ENCODE data around the gene DACH1.

Gene DACH1

GRCh38 chr13:71624653-71625600 is 242.1 kb downstream of the DACH1 start:
- DNase-seq (ENCODE audit: low spot score), result no peak

- DNase-seq (ENCODE audit: low spot score), result no peak
Observed at GRCh38 chr13:71621174-71622124, 245.6 kb downstream of the DACH1 start.

- peak; percentile 72 for DNase-seq (ENCODE audit: low spot score)
Observed at GRCh38 chr13:71619096-71619495, 247.9 kb downstream of the DACH1 start.

GRCh38 chr13:71618159-71618558 is 248.8 kb downstream of the DACH1 start:
- no peak for DNase-seq (ENCODE audit: low spot score)

- DNase-seq (ENCODE audit: low spot score), result no peak
Observed at GRCh38 chr13:71617265-71617664, 249.7 kb downstream of the DACH1 start.

GRCh38 chr13:71613066-71613745 is 253.8 kb downstream of the DACH1 start:
- DNase-seq (ENCODE audit: low spot score), result no peak

GRCh38 chr13:71611292-71611691 is 255.7 kb downstream of the DACH1 start:
- no peak for DNase-seq (ENCODE audit: low spot score)

- DNase-seq (ENCODE audit: low spot score), result peak; percentile 26
Observed at GRCh38 chr13:71610876-71611275, 256.1 kb downstream of the DACH1 start.

GRCh38 chr13:71609271-71609670 is 257.7 kb downstream of the DACH1 start:
- DNase-seq (ENCODE audit: low spot score), result no peak

- no peak for DNase-seq (ENCODE audit: low spot score)
Observed at GRCh38 chr13:71607575-71607974, 259.4 kb downstream of the DACH1 start.

GRCh38 chr13:71606818-71607217 is 260.2 kb downstream of the DACH1 start:
- peak; percentile 54 for DNase-seq (ENCODE audit: low spot score)

- DNase-seq (ENCODE audit: low spot score), result peak; percentile 76
Observed at GRCh38 chr13:71605744-71606143, 261.3 kb downstream of the DACH1 start.

GRCh38 chr13:71603255-71603654 is 263.7 kb downstream of the DACH1 start:
- no peak for DNase-seq (ENCODE audit: low spot score)

- DNase-seq (ENCODE audit: low spot score), result no peak
Observed at GRCh38 chr13:71602344-71602743, 264.7 kb downstream of the DACH1 start.

GRCh38 chr13:71597150-71597549 is 269.9 kb downstream of the DACH1 start:
- DNase-seq (ENCODE audit: low spot score), result no peak

- DNase-seq (ENCODE audit: low spot score), result no peak
Observed at GRCh38 chr13:71596116-71596515, 270.9 kb downstream of the DACH1 start.

GRCh38 chr13:71593566-71593965 is 273.4 kb downstream of the DACH1 start:
- DNase-seq (ENCODE audit: low spot score), result no peak

GRCh38 chr13:71591374-71591773 is 275.6 kb downstream of the DACH1 start:
- DNase-seq (ENCODE audit: low spot score), result no peak

GRCh38 chr13:71590654-71591148 is 276.3 kb downstream of the DACH1 start:
- DNase-seq (ENCODE audit: low spot score), result no peak

- DNase-seq (ENCODE audit: low spot score), result no peak
Observed at GRCh38 chr13:71589032-71589431, 278.0 kb downstream of the DACH1 start.

- DNase-seq (ENCODE audit: low spot score), result no peak
Observed at GRCh38 chr13:71587817-71588216, 279.2 kb downstream of the DACH1 start.

GRCh38 chr13:71587193-71587592 is 279.8 kb downstream of the DACH1 start:
- DNase-seq (ENCODE audit: low spot score), result no peak
